Measurements from ENCODE around the gene ANKRD50. TPM values are rescaled to one million over a fixed set of nuclear protein-coding genes. Genes with fewer than 3 reads are reported as not detected.

The ANKRD50 gene
- total RNA-seq, 4 donors from 2014 or later, result 11.5 to 78.5 (median 15.5) TPM

- intact Hi-C loops (cut with DNase I; ENCODE audit: low total_unique reads), result no loop called here
- no peak for TF ChIP-seq CTCF (IDR thresholded peaks at IDR 0.05)
- TF ChIP-seq POLR2A (IDR thresholded peaks at IDR 0.05), result no peak
- H3K9me3 ChIP-seq, result no peaks in the 10 kb centered on the region
- no peaks in the 10 kb centered on the region for H3K4me1 ChIP-seq
- H3K4me3 ChIP-seq, result no peak overlapping the region
- no peaks in the 10 kb centered on the region for H3K36me3 ChIP-seq
- H3K27ac ChIP-seq, result no peak overlapping the region
- no peaks in the 10 kb centered on the region for H3K27me3 ChIP-seq
- DNase-seq, result no peak
Observed at GRCh38 chr4:124737619-124738018, 25.1 kb upstream of the ANKRD50 start.

- Histone ChIP-seq H3K9me3 (no peaks in the 10 kb centered on the region), H3K27me3 (no peaks in the 10 kb centered on the region), H3K36me3 (no peaks in the 10 kb centered on the region), H3K4me3 (no peak overlapping the region), H3K27ac (no peak overlapping the region), H3K4me1 (no peaks in the 10 kb centered on the region)
- no peak for DNase-seq
- intact Hi-C loops (cut with DNase I; ENCODE audit: low total_unique reads), result no loop called here
- TF ChIP-seq CTCF (IDR thresholded peaks at IDR 0.05), result no peak
- no peak for TF ChIP-seq POLR2A (IDR thresholded peaks at IDR 0.05)
Observed at GRCh38 chr4:124736526-124736925, 24.0 kb upstream of the ANKRD50 start.

GRCh38 chr4:124727331-124727890 lies 14.9 kb upstream of the ANKRD50 start:
- intact Hi-C loops (cut with DNase I; ENCODE audit: low total_unique reads), result no loop called here
- no peak overlapping the region for H3K27ac ChIP-seq
- no peaks in the 10 kb centered on the region for H3K4me1 ChIP-seq
- no peaks in the 10 kb centered on the region for H3K9me3 ChIP-seq
- no peak for DNase-seq
- no peak overlapping the region for H3K4me3 ChIP-seq
- H3K36me3 ChIP-seq, result no peaks in the 10 kb centered on the region
- no peaks in the 10 kb centered on the region for H3K27me3 ChIP-seq
- TF ChIP-seq POLR2A (IDR thresholded peaks at IDR 0.05) (no peak), CTCF (IDR thresholded peaks at IDR 0.05) (no peak)

- Histone ChIP-seq H3K9me3 (no peaks in the 10 kb centered on the region), H3K36me3 (no peaks in the 10 kb centered on the region), H3K27ac (no peak overlapping the region), H3K4me1 (no peaks in the 10 kb centered on the region), H3K4me3 (no peak overlapping the region), H3K27me3 (no peaks in the 10 kb centered on the region)
- DNase-seq, result no peak
- intact Hi-C loops (cut with DNase I; ENCODE audit: low total_unique reads), result no loop called here
- no peak for TF ChIP-seq POLR2A (IDR thresholded peaks at IDR 0.05)
Observed at GRCh38 chr4:124726269-124726668, 13.7 kb upstream of the ANKRD50 start.

- no peaks in the 10 kb centered on the region for H3K27me3 ChIP-seq
- no peaks in the 10 kb centered on the region for H3K36me3 ChIP-seq
- H3K9me3 ChIP-seq, result no peaks in the 10 kb centered on the region
- no peak overlapping the region for H3K4me3 ChIP-seq
- DNase-seq, result no peak
- TF ChIP-seq POLR2A (IDR thresholded peaks at IDR 0.05), result no peak
- TF ChIP-seq CTCF (IDR thresholded peaks at IDR 0.05), result no peak
- H3K27ac ChIP-seq, result no peak overlapping the region
- H3K4me1 ChIP-seq, result no peaks in the 10 kb centered on the region
- intact Hi-C loops (cut with DNase I; ENCODE audit: low total_unique reads), result no loop called here
Observed at GRCh38 chr4:124722071-124722470, 9.5 kb upstream of the ANKRD50 start.

- Histone ChIP-seq H3K27ac (no peak overlapping the region), H3K9me3 (no peaks in the 10 kb centered on the region), H3K27me3 (no peaks in the 10 kb centered on the region), H3K4me3 (no peak overlapping the region), H3K4me1 (no peaks in the 10 kb centered on the region), H3K36me3 (no peaks in the 10 kb centered on the region)
- TF ChIP-seq POLR2A (IDR thresholded peaks at IDR 0.05) (no peak), CTCF (IDR thresholded peaks at IDR 0.05) (no peak)
- no peak for DNase-seq
- intact Hi-C loops (cut with DNase I; ENCODE audit: low total_unique reads), result no loop called here
Observed at GRCh38 chr4:124717101-124717500, 4.6 kb upstream of the ANKRD50 start.
